ENCODE data around the gene CYP24A1. TPM values are rescaled to one million over a fixed set of nuclear protein-coding genes. Genes with fewer than 3 reads are reported as not detected.
A peak's percentile ranks its signal among the peaks of the same experiment; 100 is the strongest.

Gene CYP24A1
- total and polyA plus RNA-seq, 2 donors (not counting 1 experiment from before 2014, with no cell fraction given) = not detected

DNA sequence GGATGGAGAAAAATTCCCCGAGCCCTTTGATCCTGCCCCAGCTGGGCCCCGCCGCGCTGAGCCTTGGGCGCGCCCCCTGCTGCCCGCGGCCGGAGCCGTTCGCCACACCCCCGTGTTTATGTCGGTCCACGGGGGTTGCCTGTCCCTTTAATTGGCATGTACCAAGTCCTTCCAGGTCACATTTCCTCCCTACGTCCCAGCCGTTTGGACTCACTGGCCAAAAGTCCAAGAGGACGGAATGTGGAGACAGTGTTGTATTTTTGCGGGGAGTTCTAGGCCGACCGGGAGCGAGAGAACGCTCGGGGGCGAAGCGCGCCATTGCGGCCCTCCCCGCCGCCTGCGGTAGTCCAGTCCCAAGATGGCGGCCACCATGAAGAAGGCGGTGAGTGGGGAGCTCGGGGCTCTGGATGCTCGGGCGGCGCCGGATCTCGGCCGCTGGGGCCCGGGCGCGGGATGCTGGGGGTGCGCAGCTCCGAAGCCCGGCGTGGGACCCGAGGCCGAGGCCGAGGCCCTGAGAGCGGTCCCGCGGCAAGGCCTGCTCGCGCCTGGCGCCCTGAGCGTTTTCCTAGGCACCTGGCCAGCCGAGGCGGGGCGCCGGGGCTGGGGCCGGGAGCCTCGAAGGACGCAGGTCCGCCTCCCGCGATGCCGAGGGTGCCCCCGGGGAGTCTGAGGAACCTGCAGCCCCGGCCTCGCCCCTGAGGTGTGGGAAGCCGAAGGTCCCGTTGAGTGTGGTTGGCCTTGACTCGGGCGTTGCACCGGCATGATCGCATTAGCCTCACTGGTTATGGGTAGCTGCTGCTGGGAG, 34.2 kb upstream of the CYP24A1 start, which contains the start of gene PFDN4:
TSS of gene PFDN4 (plus strand) at position 345 of the 805 bp plus-strand sequence. CDS start at position 359, 14 bp downstream.
- peaks cover 11 to 12% of the 10 kb centered on the region in 2 donors for H3K4me1 ChIP-seq (ENCODE audit: control insufficient read depth in 2 of 2, insufficient read depth in 2 of 2, low read length in 2 of 2)
- ChIA-PET CTCF (interaction anchor here (0.5 to 3.1 kb wide), 11 partner anchors 9 to 1902 kb away, joined by 3 to 31 read pairs (median 3); no protein-coding TSS in a partner anchor), POLR2A (no interaction called here)
- Mint-ChIP-seq H3K4me1 (peaks cover 29% of the 10 kb centered on the region), H3K9me3 (ENCODE audit: insufficient read depth) (no peaks in the 10 kb centered on the region), H3K27me3 (no peaks in the 10 kb centered on the region), H3K27ac (peak within 1 kb of the TSS; percentile 100), H3K4me3 (peak within 1 kb of the TSS; percentile 100)
- peak within 1 kb of the TSS; percentile 95 for H3K4me2 ChIP-seq (replicated peaks; ENCODE audit: low read depth, low read length, poor library complexity, severe bottlenecking)
- intact Hi-C loops (cut with micrococcal nuclease) = loop anchor here (1.0 to 10.0 kb wide), 2 partner anchors 282 to 633 kb away; no protein-coding TSS in a partner anchor
- peak within 1 kb of the TSS; percentile 92 to 97 for H3K27ac ChIP-seq (ENCODE audit: low read length in 2 of 2)
- under 1% methylated on average over 72 of the region's 76 CpGs for WGBS (ENCODE audit: insufficient coverage)
- peak within 1 kb of the TSS; percentile 85 for H3K9ac ChIP-seq (ENCODE audit: low read length)
- H3K79me2 ChIP-seq (ENCODE audit: control insufficient read depth, insufficient read depth, low read length) = peaks cover 47% of the 10 kb centered on the region
- no peaks in the 10 kb centered on the region for H3K9me3 ChIP-seq (ENCODE audit: control extremely low read depth in 1 of 3, control insufficient read depth in 2 of 3, insufficient read depth in 1 of 3, low read length in 2 of 3)
- ATAC-seq (ENCODE audit: low read depth) = peak; percentile 94
- peak within 1 kb of the TSS; percentile 59 to 94 (median 84) for H3K4me3 ChIP-seq (ENCODE audit: control extremely low read depth in 1 of 5, extremely low read depth in 1 of 5, insufficient read depth in 1 of 5, low read depth in 2 of 5, low read length in 4 of 5)
- no peaks in the 10 kb centered on the region for H3K36me3 ChIP-seq (replicated peaks in 1 of 2; ENCODE audit: control extremely low read depth in 1 of 2, control insufficient read depth in 1 of 2, extremely low read depth in 1 of 2, insufficient read depth in 2 of 2, low read length in 1 of 2)
- TF ChIP-seq, protein P1, sequence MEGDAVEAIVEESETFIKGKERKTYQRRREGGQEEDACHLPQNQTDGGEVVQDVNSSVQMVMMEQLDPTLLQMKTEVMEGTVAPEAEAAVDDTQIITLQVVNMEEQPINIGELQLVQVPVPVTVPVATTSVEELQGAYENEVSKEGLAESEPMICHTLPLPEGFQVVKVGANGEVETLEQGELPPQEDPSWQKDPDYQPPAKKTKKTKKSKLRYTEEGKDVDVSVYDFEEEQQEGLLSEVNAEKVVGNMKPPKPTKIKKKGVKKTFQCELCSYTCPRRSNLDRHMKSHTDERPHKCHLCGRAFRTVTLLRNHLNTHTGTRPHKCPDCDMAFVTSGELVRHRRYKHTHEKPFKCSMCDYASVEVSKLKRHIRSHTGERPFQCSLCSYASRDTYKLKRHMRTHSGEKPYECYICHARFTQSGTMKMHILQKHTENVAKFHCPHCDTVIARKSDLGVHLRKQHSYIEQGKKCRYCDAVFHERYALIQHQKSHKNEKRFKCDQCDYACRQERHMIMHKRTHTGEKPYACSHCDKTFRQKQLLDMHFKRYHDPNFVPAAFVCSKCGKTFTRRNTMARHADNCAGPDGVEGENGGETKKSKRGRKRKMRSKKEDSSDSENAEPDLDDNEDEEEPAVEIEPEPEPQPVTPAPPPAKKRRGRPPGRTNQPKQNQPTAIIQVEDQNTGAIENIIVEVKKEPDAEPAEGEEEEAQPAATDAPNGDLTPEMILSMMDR (IDR thresholded peaks at IDR 0.05) = peak; percentile 80
- no peak for TF ChIP-seq EZH2 (IDR thresholded peaks at IDR 0.05; ENCODE audit: borderline replicate concordance, insufficient read depth, low read depth, low read length, poor library complexity, severe bottlenecking)
- H2AFZ ChIP-seq (ENCODE audit: insufficient read depth, low read depth, low read length, poor library complexity, severe bottlenecking) = peak within 1 kb of the TSS; percentile 86
- no peaks in the 10 kb centered on the region for H3K27me3 ChIP-seq (replicated peaks in 1 of 4; ENCODE audit: control extremely low read depth in 1 of 4, control insufficient read depth in 3 of 4, insufficient read depth in 4 of 4, low read length in 3 of 4)
- H4K20me1 ChIP-seq (ENCODE audit: control insufficient read depth, insufficient read depth, low read length, poor library complexity, severe bottlenecking) = peaks cover 22% of the 10 kb centered on the region
- DNase-seq = peak; percentile 94

Measured in B cell (primary cell).